Stomach (tissue), 4 donors: ENCODE results near the gene SH3TC1.

Experiments used
- EP300 ChIP-seq: sonication (generic); formaldehyde crosslinking; IDR thresholded peaks from one replicate; pipeline ENCODE4 v1.6.1; 2017; ENCODE audit warnings: antibody characterized with exemption
- POLR2A ChIP-seq, 4 donors: fragments of 450-650 bp; IDR thresholded peaks; one replicate each; pipeline ENCODE4 v1.6.1; 2016; ENCODE audit warnings: antibody characterized with exemption in 4 of 4, control low read depth in 2 of 4, mild to moderate bottlenecking in 1 of 4, moderate library complexity in 1 of 4
- POLR2AphosphoS5 ChIP-seq, 3 donors: sonication (generic); formaldehyde crosslinking; IDR thresholded peaks; one replicate each; pipeline ENCODE4 v1.6.1; 2016; ENCODE audit warnings: antibody characterized with exemption in 3 of 3
- TF ChIP-seq, protein P1 (sequence below), 7 experiments: fragments of 450-650 bp in 4 of 7; fragments of 200-600 bp in 3 of 7; sonication (generic) in 3 of 7; IDR thresholded peaks; one replicate each; pipeline ENCODE4 v1.5.1; 2016 to 2019; ENCODE audit warnings: antibody characterized with exemption in 7 of 7, control low read depth in 2 of 7, mild to moderate bottlenecking in 1 of 7

DNA sequence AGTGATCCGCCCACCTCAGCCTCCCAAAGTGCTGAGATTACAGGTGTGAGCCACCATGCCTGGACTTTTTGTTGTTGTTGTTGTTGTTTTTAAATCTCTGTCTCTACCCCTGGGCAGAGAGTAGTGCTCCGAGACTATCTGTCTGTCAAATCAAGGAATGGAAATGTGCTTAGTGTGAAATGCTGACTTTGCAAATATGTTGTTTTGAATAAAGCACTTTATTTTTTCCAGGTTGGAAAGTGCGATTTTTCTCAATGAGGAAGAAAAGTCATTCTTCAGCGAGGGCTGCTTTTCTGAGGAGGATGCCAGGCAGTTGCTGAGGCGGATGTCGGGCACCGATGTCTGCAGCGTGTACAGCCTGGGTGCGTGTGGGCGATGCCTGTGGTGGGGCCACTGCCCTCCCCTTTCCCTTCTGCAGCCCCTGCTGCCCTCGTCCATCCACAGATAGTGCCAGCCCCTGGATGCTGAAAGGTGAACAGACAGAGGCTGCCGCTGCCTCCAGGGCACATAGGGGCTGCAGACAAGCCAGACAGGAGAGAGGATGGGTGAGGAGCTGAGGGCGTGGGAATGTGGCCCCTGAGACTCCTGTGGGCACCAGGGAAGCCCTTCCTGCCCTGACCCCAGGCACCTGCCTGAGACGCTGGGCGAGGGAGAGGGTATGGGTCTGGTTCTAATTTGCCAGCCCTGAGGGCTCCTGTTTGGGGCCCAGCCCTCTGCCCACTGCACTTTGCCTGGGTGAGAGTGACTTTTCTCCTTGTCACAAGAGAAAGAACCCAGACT is 23.7 kb downstream of the SH3TC1 start:
- TF ChIP-seq, protein P1, sequence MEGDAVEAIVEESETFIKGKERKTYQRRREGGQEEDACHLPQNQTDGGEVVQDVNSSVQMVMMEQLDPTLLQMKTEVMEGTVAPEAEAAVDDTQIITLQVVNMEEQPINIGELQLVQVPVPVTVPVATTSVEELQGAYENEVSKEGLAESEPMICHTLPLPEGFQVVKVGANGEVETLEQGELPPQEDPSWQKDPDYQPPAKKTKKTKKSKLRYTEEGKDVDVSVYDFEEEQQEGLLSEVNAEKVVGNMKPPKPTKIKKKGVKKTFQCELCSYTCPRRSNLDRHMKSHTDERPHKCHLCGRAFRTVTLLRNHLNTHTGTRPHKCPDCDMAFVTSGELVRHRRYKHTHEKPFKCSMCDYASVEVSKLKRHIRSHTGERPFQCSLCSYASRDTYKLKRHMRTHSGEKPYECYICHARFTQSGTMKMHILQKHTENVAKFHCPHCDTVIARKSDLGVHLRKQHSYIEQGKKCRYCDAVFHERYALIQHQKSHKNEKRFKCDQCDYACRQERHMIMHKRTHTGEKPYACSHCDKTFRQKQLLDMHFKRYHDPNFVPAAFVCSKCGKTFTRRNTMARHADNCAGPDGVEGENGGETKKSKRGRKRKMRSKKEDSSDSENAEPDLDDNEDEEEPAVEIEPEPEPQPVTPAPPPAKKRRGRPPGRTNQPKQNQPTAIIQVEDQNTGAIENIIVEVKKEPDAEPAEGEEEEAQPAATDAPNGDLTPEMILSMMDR (IDR thresholded peaks at IDR 0.05): no peak
- TF ChIP-seq POLR2A (IDR thresholded peaks at IDR 0.05): no peak
- no peak for TF ChIP-seq EP300
- TF ChIP-seq POLR2AphosphoS5 (IDR thresholded peaks at IDR 0.05): no peak
